Activated CD4-positive, alpha-beta T cell treated with anti-CD3 and anti-CD28 coated beads, Interleukin-2, amount 50 U/mL, for 4 hours (primary cell): ENCODE data around the gene MDN1.
"Not testable (repeated sequence)": the region's sequence is repeated elsewhere in the genome, so short reads cannot be mapped to it uniquely, and the experiment has no call there.

ENCODE experiments used
- DNase-seq, 2 experiments: peaks; one replicate each; pipeline ENCODE4 v3.0.0-alpha.2; 2020

The MDN1 gene

GRCh38 chr6:89641581-89641980 is 178.0 kb downstream of the MDN1 start:
- DNase-seq: not testable (repeated sequence)

- DNase-seq: no peak
These were observed 178.8 kb downstream of the MDN1 start for GRCh38 chr6:89640804-89641203.

- peak; percentile 83 to 84 for DNase-seq
These were observed 181.0 kb downstream of the MDN1 start, which contains the start of gene LYRM2 for GRCh38 chr6:89638320-89639195. Gene LYRM2 (minus strand): TSS chr6:89638747. CDS start chr6:89638716, 31 bp downstream.

- no peak for DNase-seq
These were observed 181.7 kb downstream of the MDN1 start for GRCh38 chr6:89637960-89638319.

- not testable (repeated sequence) for DNase-seq
These were observed 183.2 kb downstream of the MDN1 start for GRCh38 chr6:89636412-89636811.

- no peak for DNase-seq
These were observed 189.1 kb downstream of the MDN1 start for GRCh38 chr6:89630488-89630887.

- DNase-seq: no peak
These were observed 195.8 kb downstream of the MDN1 start for GRCh38 chr6:89623749-89624148.

- DNase-seq: no peak
These were observed 200.0 kb downstream of the MDN1 start for GRCh38 chr6:89619567-89619966.

- DNase-seq: no peak
These were observed 201.6 kb downstream of the MDN1 start for GRCh38 chr6:89618026-89618425.

GRCh38 chr6:89616531-89616930 is 203.1 kb downstream of the MDN1 start:
- no peak for DNase-seq

- DNase-seq: no peak
These were observed 203.7 kb downstream of the MDN1 start for GRCh38 chr6:89615882-89616281.

GRCh38 chr6:89613790-89614189 is 205.8 kb downstream of the MDN1 start:
- no peak for DNase-seq

GRCh38 chr6:89612121-89612520 is 207.5 kb downstream of the MDN1 start:
- DNase-seq: no peak

GRCh38 chr6:89611666-89612065 is 207.9 kb downstream of the MDN1 start:
- DNase-seq: no peak

- DNase-seq: peak; percentile 74 to 77
These were observed 209.4 kb downstream of the MDN1 start for GRCh38 chr6:89610149-89610642.

- DNase-seq: no peak
These were observed 213.7 kb downstream of the MDN1 start for GRCh38 chr6:89605861-89606260.

GRCh38 chr6:89604653-89605052 is 214.9 kb downstream of the MDN1 start:
- no peak for DNase-seq

- DNase-seq: no peak
These were observed 217.4 kb downstream of the MDN1 start for GRCh38 chr6:89602166-89602565.

- no peak for DNase-seq
These were observed 219.9 kb downstream of the MDN1 start for GRCh38 chr6:89599727-89600126.

GRCh38 chr6:89597988-89598387 is 221.6 kb downstream of the MDN1 start:
- DNase-seq: no peak

GRCh38 chr6:89597372-89597771 is 222.2 kb downstream of the MDN1 start:
- no peak for DNase-seq

GRCh38 chr6:89596484-89596883 is 223.1 kb downstream of the MDN1 start:
- DNase-seq: no peak

- no peak for DNase-seq
These were observed 223.5 kb downstream of the MDN1 start for GRCh38 chr6:89596056-89596455.
